H7 (cell line): ENCODE measurements around the gene SUMO3. TPM values are rescaled to one million over a fixed set of nuclear protein-coding genes. Genes with fewer than 3 reads are reported as not detected.

Source experiments
- DNase-seq: peaks from one replicate; pipeline ENCODE4 v3.0.0; 2012
- H3K27me3 ChIP-seq: 2 replicates; pipeline ENCODE4 v1.6.0; 2011; ENCODE audit warnings: mild to moderate bottlenecking, low read length; ENCODE audit not compliant: control insufficient read depth, insufficient read depth
- H3K36me3 ChIP-seq: replicated peaks from 2 replicates; pipeline ENCODE4 v1.5.1; 2011; ENCODE audit warnings: low read length; ENCODE audit not compliant: control insufficient read depth, insufficient read depth
- H3K4me3 ChIP-seq: 2 replicates; pipeline ENCODE4 v1.5.1; 2011; ENCODE audit warnings: low read depth, mild to moderate bottlenecking, control low read depth, low read length, moderate library complexity; ENCODE audit not compliant: insufficient read depth
- total RNA-seq: library from RNA; depleted of rRNA; stranded (reverse); fragments of >200 nt; shearing (Covaris generic); gene quantifications from 2 replicates; pipeline ENCODE4 v1.2.3, GENCODE V29; 2014

SUMO3 gene
- total RNA-seq, 1 experiment from 2014 or later, result 91.1 TPM

DNA sequence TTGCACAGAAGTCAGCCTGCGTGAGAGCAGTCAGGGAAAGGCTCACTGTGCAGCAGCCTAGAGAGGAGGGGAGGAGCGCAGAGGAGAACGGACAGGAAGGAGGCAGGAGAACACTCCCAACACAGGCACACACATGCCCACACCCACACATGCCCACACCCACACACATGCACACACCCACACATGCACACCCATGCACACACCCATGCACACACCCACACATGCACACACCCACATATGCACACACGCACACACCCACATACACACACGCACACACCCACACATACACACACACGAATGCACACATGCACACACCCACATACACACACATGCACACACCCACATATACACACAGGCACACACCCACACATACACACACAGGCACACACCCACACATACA lies 7.1 kb downstream of the SUMO3 start:
- Histone ChIP-seq H3K4me3 (no peak overlapping the region), H3K27me3 (no peaks in the 10 kb centered on the region), H3K36me3 (peaks cover 7% of the 10 kb centered on the region)
- no peak for DNase-seq

DNA sequence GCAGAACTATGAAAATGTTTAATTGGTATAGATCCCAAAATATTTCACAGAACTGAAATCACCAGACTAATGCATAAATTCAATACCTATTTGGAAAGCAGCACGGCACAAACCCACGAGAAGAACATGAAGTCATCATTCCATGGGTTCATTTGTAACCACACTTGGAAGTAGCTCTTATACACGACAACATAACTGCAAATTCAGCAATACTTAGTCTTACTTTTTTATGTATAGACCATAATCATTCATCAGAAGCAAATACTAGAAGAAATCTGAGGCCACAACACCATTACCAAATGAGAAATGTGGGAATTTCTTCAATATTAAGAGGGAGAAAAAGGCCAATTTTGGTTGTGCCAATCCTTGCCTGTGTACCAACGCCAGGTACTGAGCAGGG lies 12.0 kb downstream of the SUMO3 start:
- DNase-seq, result no peak
- H3K4me3 ChIP-seq, result no peak overlapping the region
- H3K36me3 ChIP-seq, result peaks cover 7% of the 10 kb centered on the region
- no peaks in the 10 kb centered on the region for H3K27me3 ChIP-seq

DNA sequence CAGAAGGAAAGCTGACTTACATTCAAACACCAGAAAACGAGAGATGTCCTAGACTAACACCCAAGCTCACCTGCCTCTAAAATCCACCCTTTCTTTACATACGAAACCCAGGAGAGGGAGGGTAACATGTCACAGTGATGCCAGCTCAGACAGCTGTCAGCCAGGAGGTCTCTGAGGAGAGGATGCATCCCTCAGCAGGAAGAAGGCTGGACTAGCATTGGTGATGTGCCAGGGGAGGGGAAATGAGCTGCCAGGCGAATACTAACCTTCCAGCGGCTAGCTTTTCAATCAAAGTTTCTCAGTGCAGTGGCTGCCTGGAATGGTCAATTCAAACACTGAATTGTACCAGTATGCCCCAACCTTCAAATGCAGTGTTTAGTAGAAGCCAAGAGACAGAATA lies 12.6 kb downstream of the SUMO3 start:
- Histone ChIP-seq H3K36me3 (peaks cover 9% of the 10 kb centered on the region), H3K4me3 (no peak overlapping the region), H3K27me3 (no peaks in the 10 kb centered on the region)
- DNase-seq, result no peak

- no peak for DNase-seq
- H3K27me3 ChIP-seq, result no peaks in the 10 kb centered on the region
- no peak overlapping the region for H3K4me3 ChIP-seq
- H3K36me3 ChIP-seq, result peaks cover 9% of the 10 kb centered on the region
Measured at GRCh38 chr21:44804762-44805161, 13.1 kb downstream of the SUMO3 start.

DNA sequence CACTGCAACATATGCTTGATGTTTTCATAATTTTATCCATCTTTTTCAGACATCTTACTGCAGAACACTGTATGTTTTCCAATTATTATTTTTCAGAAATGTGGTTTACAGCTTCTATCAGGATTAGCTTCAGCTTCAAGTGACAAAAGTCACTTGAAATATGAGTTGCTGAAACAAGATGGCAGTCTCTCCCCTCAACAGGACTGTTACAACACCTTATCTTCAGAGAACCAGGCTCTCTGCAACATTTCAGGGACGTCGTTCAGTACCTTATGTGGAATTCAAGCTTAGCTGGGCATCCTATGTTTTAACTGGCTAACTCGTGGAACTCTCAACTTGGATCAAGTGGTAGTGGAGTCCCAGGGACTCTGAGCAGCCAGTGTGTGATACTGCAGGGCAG lies 14.2 kb downstream of the SUMO3 start:
- H3K36me3 ChIP-seq, result peaks cover 10% of the 10 kb centered on the region
- H3K27me3 ChIP-seq, result no peaks in the 10 kb centered on the region
- no peak overlapping the region for H3K4me3 ChIP-seq
- DNase-seq, result no peak

GRCh38 chr21:44802396-44803153 lies 15.3 kb downstream of the SUMO3 start:
- peaks cover 7% of the 10 kb centered on the region for H3K36me3 ChIP-seq
- peak; percentile 79 for DNase-seq
- no peaks in the 10 kb centered on the region for H3K27me3 ChIP-seq
- peak overlapping the region; percentile 81 for H3K4me3 ChIP-seq

GRCh38 chr21:44801468-44802395 lies 16.1 kb downstream of the SUMO3 start, which contains the start of gene UBE2G2:
UBE2G2 (minus strand) TSS chr21:44801820; CDS start chr21:44801748, 72 bp downstream.
- peaks cover 6% of the 10 kb centered on the region for H3K36me3 ChIP-seq
- peak within 1 kb of the TSS; percentile 81 for H3K4me3 ChIP-seq
- DNase-seq, result peak; percentile 97
- no peaks in the 10 kb centered on the region for H3K27me3 ChIP-seq

- peak; percentile 82 for DNase-seq
- Histone ChIP-seq H3K4me3 (peak overlapping the region; percentile 81), H3K27me3 (no peaks in the 10 kb centered on the region), H3K36me3 (peaks cover 4% of the 10 kb centered on the region)
Measured at GRCh38 chr21:44800971-44801467, 16.8 kb downstream of the SUMO3 start.

GRCh38 chr21:44800103-44800502 lies 17.8 kb downstream of the SUMO3 start:
- DNase-seq, result peak; percentile 66
- Histone ChIP-seq H3K36me3 (peaks cover 4% of the 10 kb centered on the region), H3K4me3 (no peak overlapping the region), H3K27me3 (no peaks in the 10 kb centered on the region)

GRCh38 chr21:44799646-44800045 lies 18.2 kb downstream of the SUMO3 start:
- Histone ChIP-seq H3K4me3 (no peak overlapping the region), H3K27me3 (no peaks in the 10 kb centered on the region), H3K36me3 (peaks cover 4% of the 10 kb centered on the region)
- DNase-seq, result no peak

- peaks cover 4% of the 10 kb centered on the region for H3K36me3 ChIP-seq
- DNase-seq, result no peak
- no peak overlapping the region for H3K4me3 ChIP-seq
- no peaks in the 10 kb centered on the region for H3K27me3 ChIP-seq
Measured at GRCh38 chr21:44797775-44798174, 20.1 kb downstream of the SUMO3 start.

GRCh38 chr21:44795342-44795741 lies 22.5 kb downstream of the SUMO3 start:
- DNase-seq, result no peak
- Histone ChIP-seq H3K27me3 (no peaks in the 10 kb centered on the region), H3K4me3 (no peak overlapping the region), H3K36me3 (peaks cover 5% of the 10 kb centered on the region)

DNA sequence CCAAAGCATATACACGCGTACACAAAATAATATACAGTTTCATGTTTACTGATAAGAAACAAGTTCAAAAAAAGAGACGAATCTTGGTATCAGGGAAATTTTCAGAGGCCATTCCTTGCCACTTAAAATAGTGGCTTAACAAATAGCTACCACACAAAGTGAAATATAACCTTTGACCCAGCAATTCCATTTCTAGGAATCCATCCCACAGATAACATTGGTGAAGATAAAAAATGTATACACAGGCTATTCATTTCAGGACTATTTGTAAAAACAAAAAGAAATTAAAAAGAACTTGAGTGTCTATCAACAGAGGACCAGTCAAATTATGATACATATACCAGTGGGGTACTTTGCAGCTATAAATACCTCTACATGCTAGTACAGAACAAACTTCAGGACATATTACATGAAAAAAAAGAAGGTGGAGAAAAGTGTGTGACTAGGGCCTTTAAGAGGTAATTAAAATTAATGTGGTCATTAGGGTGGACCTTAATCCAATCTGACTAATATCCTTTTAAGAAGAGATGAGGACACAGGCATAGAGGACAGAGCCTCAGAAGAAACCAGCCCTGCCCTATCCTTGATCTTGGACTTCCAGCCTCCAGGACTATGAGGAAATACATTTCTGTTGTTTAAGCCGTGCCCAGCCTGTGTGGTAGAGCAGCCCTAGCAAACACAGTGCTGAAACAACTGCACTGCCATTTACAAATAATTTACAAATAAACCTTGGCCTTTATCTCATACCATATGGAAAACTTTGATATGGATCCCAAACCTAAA lies 24.1 kb downstream of the SUMO3 start:
- no peaks in the 10 kb centered on the region for H3K27me3 ChIP-seq
- no peak for DNase-seq
- H3K4me3 ChIP-seq, result no peak overlapping the region
- H3K36me3 ChIP-seq, result peaks cover 3% of the 10 kb centered on the region; the same call in 1 of the 2 replicates
